ENCODE results near the gene POLR1F. TPM values are rescaled to one million over a fixed set of nuclear protein-coding genes. Genes with fewer than 3 reads are reported as not detected.

Gene POLR1F
- total and polyA plus RNA-seq, 2 donors (not counting 1 experiment from before 2014, with no cell fraction given) = 10.6 to 13.8 TPM

DNA sequence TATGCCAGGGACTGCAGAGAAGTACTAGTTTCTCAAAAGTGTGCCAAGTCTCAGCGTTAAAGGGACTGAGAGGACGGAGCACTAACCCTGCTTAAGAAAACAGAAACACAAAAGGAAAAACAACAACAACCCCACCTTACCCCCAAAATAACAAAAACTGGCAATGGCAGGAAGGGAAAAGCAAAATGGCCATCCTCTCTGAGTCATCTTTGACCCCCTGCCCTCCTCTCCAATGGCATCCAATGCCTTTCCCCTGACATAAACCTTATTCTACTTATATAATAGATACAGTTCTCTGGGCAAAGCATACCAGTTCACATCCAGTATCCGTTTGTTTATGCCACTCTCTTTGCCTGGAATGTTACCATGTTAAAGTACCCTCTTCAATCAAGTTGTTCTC is 1.6 kb downstream of the POLR1F start:
- ATAC-seq (ENCODE audit: low read depth) = no peak
- peaks cover 41% of the 10 kb centered on the region for H3K4me1 Mint-ChIP-seq

DNA sequence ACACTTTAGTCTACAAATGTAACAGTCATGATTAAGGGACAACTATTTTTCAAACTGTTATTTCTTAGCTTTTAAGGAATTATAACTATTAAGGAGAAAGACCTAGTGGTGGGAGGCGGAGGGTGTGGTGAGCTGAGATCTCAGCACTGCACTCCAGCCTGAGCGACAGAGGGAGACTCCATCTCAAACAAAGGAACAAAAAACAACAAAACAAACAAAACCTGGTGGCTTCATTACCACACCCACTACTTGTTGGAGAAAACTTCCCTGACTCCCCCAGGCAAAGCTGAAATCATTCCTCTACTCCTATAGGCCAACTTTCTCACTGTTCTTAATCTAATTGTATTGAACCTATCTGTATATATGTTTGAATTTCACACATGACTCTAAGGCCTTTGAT is 3.2 kb downstream of the POLR1F start:
- Histone ChIP-seq H4K20me1 (ENCODE audit: control insufficient read depth, insufficient read depth, low read length, poor library complexity, severe bottlenecking) (no peaks in the 10 kb centered on the region), H3K79me2 (ENCODE audit: control insufficient read depth, insufficient read depth, low read length) (peaks cover 43% of the 10 kb centered on the region), H3K4me2 (replicated peaks; ENCODE audit: low read depth, low read length, poor library complexity, severe bottlenecking) (no peak overlapping the region), H2AFZ (ENCODE audit: insufficient read depth, low read depth, low read length, poor library complexity, severe bottlenecking) (no peak overlapping the region), H3K27me3 (replicated peaks in 1 of 4; ENCODE audit: control extremely low read depth in 1 of 4, control insufficient read depth in 3 of 4, insufficient read depth in 4 of 4, low read length in 3 of 4) (no peaks in the 10 kb centered on the region), H3K4me3 (ENCODE audit: control extremely low read depth in 1 of 5, extremely low read depth in 1 of 5, insufficient read depth in 1 of 5, low read depth in 2 of 5, low read length in 4 of 5) (no peak overlapping the region), H3K36me3 (replicated peaks in 1 of 2; ENCODE audit: control extremely low read depth in 1 of 2, control insufficient read depth in 1 of 2, extremely low read depth in 1 of 2, insufficient read depth in 2 of 2, low read length in 1 of 2) (peaks cover 5 to 10% of the 10 kb centered on the region in 2 experiments), H3K4me1 (ENCODE audit: control insufficient read depth in 2 of 2, insufficient read depth in 2 of 2, low read length in 2 of 2) (peaks cover 17 to 20% of the 10 kb centered on the region in 2 donors), H3K27ac (ENCODE audit: low read length in 2 of 2) (no peak overlapping the region), H3K9ac (ENCODE audit: low read length) (no peak overlapping the region), H3K9me3 (ENCODE audit: control extremely low read depth in 1 of 3, control insufficient read depth in 2 of 3, insufficient read depth in 1 of 3, low read length in 2 of 3) (no peaks in the 10 kb centered on the region)
- DNase-seq (no peak), ATAC-seq (ENCODE audit: low read depth) (no peak)
- CTCF ChIA-PET = interaction anchor here (2.0 to 2.6 kb wide), 2 partner anchors 8 to 892 kb away, joined by 9 read pairs; no protein-coding TSS in a partner anchor
- no peak for TF ChIP-seq EZH2 (IDR thresholded peaks at IDR 0.05; ENCODE audit: borderline replicate concordance, insufficient read depth, low read depth, low read length, poor library complexity, severe bottlenecking)
- TF ChIP-seq, protein P1, sequence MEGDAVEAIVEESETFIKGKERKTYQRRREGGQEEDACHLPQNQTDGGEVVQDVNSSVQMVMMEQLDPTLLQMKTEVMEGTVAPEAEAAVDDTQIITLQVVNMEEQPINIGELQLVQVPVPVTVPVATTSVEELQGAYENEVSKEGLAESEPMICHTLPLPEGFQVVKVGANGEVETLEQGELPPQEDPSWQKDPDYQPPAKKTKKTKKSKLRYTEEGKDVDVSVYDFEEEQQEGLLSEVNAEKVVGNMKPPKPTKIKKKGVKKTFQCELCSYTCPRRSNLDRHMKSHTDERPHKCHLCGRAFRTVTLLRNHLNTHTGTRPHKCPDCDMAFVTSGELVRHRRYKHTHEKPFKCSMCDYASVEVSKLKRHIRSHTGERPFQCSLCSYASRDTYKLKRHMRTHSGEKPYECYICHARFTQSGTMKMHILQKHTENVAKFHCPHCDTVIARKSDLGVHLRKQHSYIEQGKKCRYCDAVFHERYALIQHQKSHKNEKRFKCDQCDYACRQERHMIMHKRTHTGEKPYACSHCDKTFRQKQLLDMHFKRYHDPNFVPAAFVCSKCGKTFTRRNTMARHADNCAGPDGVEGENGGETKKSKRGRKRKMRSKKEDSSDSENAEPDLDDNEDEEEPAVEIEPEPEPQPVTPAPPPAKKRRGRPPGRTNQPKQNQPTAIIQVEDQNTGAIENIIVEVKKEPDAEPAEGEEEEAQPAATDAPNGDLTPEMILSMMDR (IDR thresholded peaks at IDR 0.05) = no peak
- WGBS (ENCODE audit: insufficient coverage) = 100% methylated on average over 1 of the region's 2 CpGs
- Mint-ChIP-seq H3K27ac (no peak overlapping the region), H3K4me3 (no peak overlapping the region), H3K4me1 (peaks cover 41% of the 10 kb centered on the region), H3K9me3 (ENCODE audit: insufficient read depth) (no peaks in the 10 kb centered on the region), H3K27me3 (no peaks in the 10 kb centered on the region)
- POLR2A ChIA-PET = no interaction called here
- intact Hi-C loops (cut with micrococcal nuclease) = loop anchor here (5.0 kb wide), 2 partner anchors 1092 to 1722 kb away; partner anchors contain the start of gene SP4

More for the DNA sequence above, 1.6 kb downstream of the POLR1F start:
- Histone ChIP-seq H3K4me2 (replicated peaks; ENCODE audit: low read depth, low read length, poor library complexity, severe bottlenecking) (peak overlapping the region; percentile 83), H3K27me3 (replicated peaks in 1 of 4; ENCODE audit: control extremely low read depth in 1 of 4, control insufficient read depth in 3 of 4, insufficient read depth in 4 of 4, low read length in 3 of 4) (no peaks in the 10 kb centered on the region), H4K20me1 (ENCODE audit: control insufficient read depth, insufficient read depth, low read length, poor library complexity, severe bottlenecking) (no peaks in the 10 kb centered on the region), H3K79me2 (ENCODE audit: control insufficient read depth, insufficient read depth, low read length) (peaks cover 37% of the 10 kb centered on the region), H3K9me3 (ENCODE audit: control extremely low read depth in 1 of 3, control insufficient read depth in 2 of 3, insufficient read depth in 1 of 3, low read length in 2 of 3) (no peaks in the 10 kb centered on the region), H2AFZ (ENCODE audit: insufficient read depth, low read depth, low read length, poor library complexity, severe bottlenecking) (no peak overlapping the region), H3K27ac (ENCODE audit: low read length in 2 of 2) (no peak overlapping the region), H3K4me3 (ENCODE audit: control extremely low read depth in 1 of 5, extremely low read depth in 1 of 5, insufficient read depth in 1 of 5, low read depth in 2 of 5, low read length in 4 of 5) (no peak overlapping the region), H3K4me1 (ENCODE audit: control insufficient read depth in 2 of 2, insufficient read depth in 2 of 2, low read length in 2 of 2) (peaks cover 17 to 20% of the 10 kb centered on the region in 2 donors), H3K36me3 (replicated peaks in 1 of 2; ENCODE audit: control extremely low read depth in 1 of 2, control insufficient read depth in 1 of 2, extremely low read depth in 1 of 2, insufficient read depth in 2 of 2, low read length in 1 of 2) (peaks cover 5 to 8% of the 10 kb centered on the region in 2 experiments), H3K9ac (ENCODE audit: low read length) (no peak overlapping the region)
- Mint-ChIP-seq H3K9me3 (ENCODE audit: insufficient read depth) (no peaks in the 10 kb centered on the region), H3K27ac (no peak overlapping the region), H3K4me3 (peak overlapping the region; percentile 38), H3K27me3 (peaks cover 3% of the 10 kb centered on the region)
- POLR2A ChIA-PET = no interaction called here
- CTCF ChIA-PET = interaction anchor here (2.0 kb wide), 1 partner anchor 891 kb away, joined by 9 read pairs; no protein-coding TSS in a partner anchor
- WGBS (ENCODE audit: insufficient coverage) = 93% methylated on average over 2 of the region's 3 CpGs
- no peak for TF ChIP-seq EZH2 (IDR thresholded peaks at IDR 0.05; ENCODE audit: borderline replicate concordance, insufficient read depth, low read depth, low read length, poor library complexity, severe bottlenecking)
- TF ChIP-seq, protein P1 (IDR thresholded peaks at IDR 0.05) = no peak
- no peak for DNase-seq
- intact Hi-C loops (cut with micrococcal nuclease) = loop anchor here (5.0 kb wide), 2 partner anchors 1090 to 1720 kb away; partner anchors contain the start of gene SP4
